ENCODE measurements around the gene NLN. TPM values are rescaled to one million over a fixed set of nuclear protein-coding genes. Genes with fewer than 3 reads are reported as not detected.

The NLN gene
- total RNA-seq, 4 donors from 2014 or later = 20.4 to 29.9 (median 27.9) TPM

DNA sequence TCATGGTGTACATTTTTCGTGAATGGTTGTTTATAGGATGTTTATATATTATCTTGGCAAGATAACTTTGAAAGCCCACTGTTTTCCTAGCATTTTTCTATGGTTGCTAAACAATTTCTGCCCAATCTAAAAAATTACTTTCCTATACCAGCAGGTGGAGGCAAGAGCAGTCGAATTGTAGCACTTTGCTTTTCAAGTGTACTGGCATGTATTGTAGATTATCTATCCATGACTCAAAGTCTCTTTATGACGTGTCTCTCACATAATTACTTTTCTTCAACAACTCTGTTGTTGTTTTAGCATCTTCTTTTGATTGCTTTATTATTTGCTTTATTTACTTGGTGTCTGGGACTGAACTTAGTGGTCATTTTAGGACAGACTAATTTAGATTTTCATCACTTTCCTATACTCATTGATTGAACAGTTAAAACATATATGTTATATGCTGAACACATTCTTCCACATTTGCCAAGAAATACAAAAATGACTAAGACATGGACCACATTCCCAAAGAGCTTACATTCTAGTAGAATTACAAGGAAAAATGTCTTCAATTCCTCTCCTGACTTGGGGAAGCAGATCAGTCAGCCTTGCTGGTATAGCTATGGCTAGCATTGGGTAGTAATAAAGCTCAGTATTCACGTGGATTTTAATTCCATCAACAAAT is 20.7 kb downstream of the NLN start:
- TF ChIP-seq POLR2A (IDR thresholded peaks at IDR 0.05) = no peak
- TF ChIP-seq, protein P1, sequence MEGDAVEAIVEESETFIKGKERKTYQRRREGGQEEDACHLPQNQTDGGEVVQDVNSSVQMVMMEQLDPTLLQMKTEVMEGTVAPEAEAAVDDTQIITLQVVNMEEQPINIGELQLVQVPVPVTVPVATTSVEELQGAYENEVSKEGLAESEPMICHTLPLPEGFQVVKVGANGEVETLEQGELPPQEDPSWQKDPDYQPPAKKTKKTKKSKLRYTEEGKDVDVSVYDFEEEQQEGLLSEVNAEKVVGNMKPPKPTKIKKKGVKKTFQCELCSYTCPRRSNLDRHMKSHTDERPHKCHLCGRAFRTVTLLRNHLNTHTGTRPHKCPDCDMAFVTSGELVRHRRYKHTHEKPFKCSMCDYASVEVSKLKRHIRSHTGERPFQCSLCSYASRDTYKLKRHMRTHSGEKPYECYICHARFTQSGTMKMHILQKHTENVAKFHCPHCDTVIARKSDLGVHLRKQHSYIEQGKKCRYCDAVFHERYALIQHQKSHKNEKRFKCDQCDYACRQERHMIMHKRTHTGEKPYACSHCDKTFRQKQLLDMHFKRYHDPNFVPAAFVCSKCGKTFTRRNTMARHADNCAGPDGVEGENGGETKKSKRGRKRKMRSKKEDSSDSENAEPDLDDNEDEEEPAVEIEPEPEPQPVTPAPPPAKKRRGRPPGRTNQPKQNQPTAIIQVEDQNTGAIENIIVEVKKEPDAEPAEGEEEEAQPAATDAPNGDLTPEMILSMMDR (IDR thresholded peaks at IDR 0.05 in 4 of 5, conservative IDR thresholded peaks at IDR 0.05 in 1 of 5) = peak in 3 of 5 experiments; percentile 29 to 43 (median 30)
- no peak overlapping the region for H3K4me3 ChIP-seq
- in situ Hi-C loops (cut with MboI; ENCODE audit: low sequenced_read_pairs in 4 of 4) (loop anchor here in 1 of 4 donors (25.0 kb wide), 1 partner anchor 395 kb away; the partner anchor contains the start of gene SREK1), intact Hi-C loops (cut with DNase I; ENCODE audit: low total_unique reads) (no loop called here)
- no peaks in the 10 kb centered on the region for H3K36me3 ChIP-seq
- DNase-seq (no peak), ATAC-seq (no peak)
- H3K27ac ChIP-seq = no peak overlapping the region
- no peaks in the 10 kb centered on the region for H3K27me3 ChIP-seq
- no peaks in the 10 kb centered on the region for H3K4me1 ChIP-seq
- no peaks in the 10 kb centered on the region for H3K9me3 ChIP-seq

GRCh38 chr5:65749221-65749844 is 27.3 kb downstream of the NLN start:
- Histone ChIP-seq H3K27ac (no peak overlapping the region), H3K4me3 (no peak overlapping the region), H3K9me3 (no peaks in the 10 kb centered on the region), H3K36me3 (no peaks in the 10 kb centered on the region), H3K27me3 (no peaks in the 10 kb centered on the region), H3K4me1 (no peaks in the 10 kb centered on the region)
- intact Hi-C loops (cut with DNase I; ENCODE audit: low total_unique reads) = no loop called here
- DNase-seq (no peak), ATAC-seq (no peak)
- TF ChIP-seq, protein P1 (IDR thresholded peaks at IDR 0.05 in 4 of 5, conservative IDR thresholded peaks at IDR 0.05 in 1 of 5) = no peak
- TF ChIP-seq POLR2A (IDR thresholded peaks at IDR 0.05) = no peak
- in situ Hi-C loops (cut with MboI; ENCODE audit: low sequenced_read_pairs in 4 of 4) = loop anchor here in 1 of 4 donors (25.0 kb wide), 1 partner anchor 388 kb away; the partner anchor contains the start of gene SREK1

- H3K9me3 ChIP-seq = no peaks in the 10 kb centered on the region
- no peak for DNase-seq
- no peak for ATAC-seq
- no peak overlapping the region for H3K27ac ChIP-seq
- no peaks in the 10 kb centered on the region for H3K4me1 ChIP-seq
- TF ChIP-seq, protein P1 (IDR thresholded peaks at IDR 0.05 in 4 of 5, conservative IDR thresholded peaks at IDR 0.05 in 1 of 5) = no peak
- no peak for TF ChIP-seq POLR2A (IDR thresholded peaks at IDR 0.05)
- no peaks in the 10 kb centered on the region for H3K36me3 ChIP-seq
- intact Hi-C loops (cut with DNase I; ENCODE audit: low total_unique reads) = no loop called here
- no peak overlapping the region for H3K4me3 ChIP-seq
- in situ Hi-C loops (cut with MboI; ENCODE audit: low sequenced_read_pairs in 4 of 4) = loop anchor here in 1 of 4 donors (25.0 kb wide), 1 partner anchor 387 kb away; the partner anchor contains the start of gene SREK1
- H3K27me3 ChIP-seq = no peaks in the 10 kb centered on the region
Observed at GRCh38 chr5:65749956-65750355, 28.0 kb downstream of the NLN start.

- H3K4me1 ChIP-seq = no peaks in the 10 kb centered on the region
Observed at GRCh38 chr5:65750938-65751337, 28.9 kb downstream of the NLN start.

More at GRCh38 chr5:65750938-65751337, 28.9 kb downstream of the NLN start:
- ATAC-seq (no peak), DNase-seq (no peak)
- Histone ChIP-seq H3K36me3 (no peaks in the 10 kb centered on the region), H3K9me3 (no peaks in the 10 kb centered on the region), H3K27ac (no peak overlapping the region), H3K27me3 (no peaks in the 10 kb centered on the region), H3K4me3 (no peak overlapping the region)
- in situ Hi-C loops (cut with MboI; ENCODE audit: low sequenced_read_pairs in 4 of 4) (no loop called here), intact Hi-C loops (cut with DNase I; ENCODE audit: low total_unique reads) (no loop called here)
- TF ChIP-seq POLR2A (IDR thresholded peaks at IDR 0.05) = no peak
- TF ChIP-seq, protein P1 (IDR thresholded peaks at IDR 0.05 in 4 of 5, conservative IDR thresholded peaks at IDR 0.05 in 1 of 5) = no peak

Measured in gastrocnemius medialis (tissue), 4 donors.